GM21515 (cell line): ENCODE results near the gene TUBB.
"Not testable (repeated sequence)": the region's sequence is repeated elsewhere in the genome, so short reads cannot be mapped to it uniquely, and the experiment has no call there.

Experiments
- ATAC-seq: cut with Tn5 transposase; IDR thresholded peaks from one replicate; pipeline ENCODE4 v1.9.1; 2021; ENCODE audit not compliant: unreplicated experiment

The TUBB gene

DNA sequence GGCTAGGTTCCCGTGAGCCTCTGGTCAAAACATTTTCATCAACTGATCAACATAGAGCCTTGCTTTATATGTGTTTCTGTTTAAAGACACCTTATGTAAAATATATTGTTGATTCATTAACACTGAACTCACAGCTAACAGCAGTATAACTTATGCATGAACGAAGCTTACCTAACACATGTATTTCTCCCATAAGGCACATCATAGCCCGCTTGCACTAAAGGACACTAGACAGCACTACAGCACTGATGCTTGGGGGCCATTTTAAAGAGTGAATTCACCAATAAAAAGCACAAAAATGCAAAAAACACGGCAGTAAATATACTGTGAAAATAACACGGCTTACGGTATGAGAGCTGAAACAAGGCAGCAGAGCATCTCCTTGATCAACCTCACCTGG, 18.4 kb downstream of the TUBB start:
- no peak for ATAC-seq

DNA sequence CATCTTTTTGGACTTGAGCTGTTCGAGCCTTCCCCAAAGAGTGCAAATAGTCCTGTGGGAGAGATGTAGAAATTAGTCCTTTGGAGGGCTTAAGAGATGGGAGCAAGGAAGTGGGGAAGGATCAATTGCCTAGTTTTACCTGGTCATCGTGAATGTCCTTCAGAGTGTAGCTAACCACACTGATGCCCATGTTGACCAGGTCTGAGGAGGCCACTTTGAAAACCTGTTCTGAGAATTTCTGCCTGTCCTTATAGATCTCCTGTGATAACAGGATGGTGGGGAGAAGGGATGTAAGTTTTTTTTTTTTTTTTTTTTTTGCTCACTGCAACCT, 20.4 kb downstream of the TUBB start:
- ATAC-seq, result no peak

DNA sequence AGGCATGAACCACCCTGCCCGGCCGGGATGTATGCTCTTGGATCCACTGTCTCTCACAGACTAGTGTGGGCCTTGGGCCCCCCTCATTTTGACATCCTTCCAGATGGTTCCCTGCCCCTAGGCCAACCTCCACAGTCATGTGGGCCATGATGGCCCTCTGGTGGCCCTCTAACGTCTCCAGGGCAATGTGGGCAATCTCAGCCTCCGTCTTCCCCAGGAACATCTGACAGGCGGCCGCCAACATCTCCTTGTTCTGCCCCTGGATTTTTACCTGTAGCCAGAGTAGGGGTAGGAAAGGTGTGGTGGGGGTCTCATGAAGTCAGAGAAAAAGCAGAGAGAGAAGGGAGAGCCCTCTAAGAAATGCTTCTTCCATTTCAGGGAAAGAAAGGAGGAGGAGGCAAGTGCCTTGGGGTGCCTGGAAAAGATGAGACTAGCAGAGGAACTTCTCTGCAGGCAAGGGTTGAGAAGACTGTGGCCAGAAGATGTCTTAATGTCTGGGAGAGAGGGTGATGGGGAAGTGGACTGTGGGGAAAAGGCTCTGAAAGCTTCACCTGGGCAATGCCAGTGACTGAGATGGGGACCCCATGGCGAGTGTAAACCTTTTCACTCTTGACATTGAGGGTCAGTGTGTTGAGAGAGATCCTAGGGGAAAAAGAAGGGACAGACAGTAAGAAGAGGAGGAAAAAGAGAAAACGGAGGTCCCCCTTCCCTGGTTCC, 21.1 kb downstream of the TUBB start:
- no peak for ATAC-seq

DNA sequence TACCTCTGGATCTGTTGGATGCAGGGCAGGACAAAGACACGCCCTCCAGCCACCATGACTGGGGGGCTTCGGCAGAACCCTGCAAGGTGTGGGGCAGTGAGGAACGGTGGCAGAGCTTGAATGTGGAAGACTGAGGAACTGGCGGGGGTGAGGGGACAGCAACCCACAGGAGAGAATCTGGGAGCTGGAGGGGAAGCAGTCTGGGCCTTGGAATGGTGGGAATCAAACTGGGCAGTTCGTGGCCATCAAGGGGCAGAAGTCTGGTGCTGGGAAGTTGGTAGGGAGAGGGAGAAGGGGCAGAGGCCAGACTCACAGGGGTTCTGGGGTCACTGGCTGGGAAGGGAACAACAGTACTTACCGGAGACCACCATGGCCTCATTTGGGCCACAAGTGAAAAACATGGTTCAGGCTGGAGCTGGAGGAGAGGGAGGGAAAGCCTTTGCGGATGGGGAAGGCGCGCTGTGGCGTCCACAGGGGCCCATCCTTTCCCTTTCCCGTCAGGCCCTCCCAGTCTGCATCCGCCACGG, 21.7 kb downstream of the TUBB start:
- ATAC-seq, result no peak

DNA sequence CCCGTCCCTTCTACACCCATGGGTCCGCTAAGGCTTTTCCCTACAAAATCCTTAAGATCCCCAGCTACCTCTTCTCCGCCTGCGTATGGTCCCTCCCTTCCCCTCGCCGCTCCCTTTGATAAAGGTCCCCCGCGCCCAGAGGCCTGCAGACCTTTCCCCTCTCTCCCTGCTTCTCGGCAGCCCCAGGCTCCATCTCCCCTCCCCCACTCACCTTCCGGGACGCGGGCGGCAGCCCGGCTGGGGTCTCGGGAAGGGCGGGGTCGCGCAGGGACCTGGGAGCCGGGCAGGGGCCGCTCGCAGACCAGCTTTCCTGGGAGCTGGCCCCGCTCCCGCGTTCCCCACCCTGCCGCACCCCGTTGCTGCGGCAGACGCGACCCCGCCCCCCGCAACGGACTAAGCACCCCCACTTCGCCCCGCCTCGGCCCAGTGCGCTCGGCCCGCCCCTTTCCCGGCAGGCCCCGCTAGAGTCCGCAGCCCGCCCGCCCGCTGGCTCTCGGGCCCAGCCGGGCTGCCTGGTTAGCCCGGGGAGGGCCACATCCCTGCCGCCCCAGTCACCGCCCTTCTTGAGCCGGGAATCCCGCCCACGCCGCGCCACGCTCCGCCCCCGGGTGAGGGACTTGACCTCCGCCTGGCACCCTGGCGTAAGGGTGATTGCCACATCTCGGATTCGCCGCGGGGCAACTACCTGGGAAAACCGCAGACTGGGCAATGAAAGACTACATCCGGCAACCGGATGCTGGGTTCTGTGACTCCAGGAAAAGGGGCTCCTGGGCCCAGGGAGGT, 22.4 kb downstream of the TUBB start, which contains the start of gene FLOT1:
TSS of gene FLOT1 (minus strand) at position 372 of the 783 bp plus-strand sequence. CDS start 498 bp downstream, outside the sequence.
- peak; percentile 61 for ATAC-seq

DNA sequence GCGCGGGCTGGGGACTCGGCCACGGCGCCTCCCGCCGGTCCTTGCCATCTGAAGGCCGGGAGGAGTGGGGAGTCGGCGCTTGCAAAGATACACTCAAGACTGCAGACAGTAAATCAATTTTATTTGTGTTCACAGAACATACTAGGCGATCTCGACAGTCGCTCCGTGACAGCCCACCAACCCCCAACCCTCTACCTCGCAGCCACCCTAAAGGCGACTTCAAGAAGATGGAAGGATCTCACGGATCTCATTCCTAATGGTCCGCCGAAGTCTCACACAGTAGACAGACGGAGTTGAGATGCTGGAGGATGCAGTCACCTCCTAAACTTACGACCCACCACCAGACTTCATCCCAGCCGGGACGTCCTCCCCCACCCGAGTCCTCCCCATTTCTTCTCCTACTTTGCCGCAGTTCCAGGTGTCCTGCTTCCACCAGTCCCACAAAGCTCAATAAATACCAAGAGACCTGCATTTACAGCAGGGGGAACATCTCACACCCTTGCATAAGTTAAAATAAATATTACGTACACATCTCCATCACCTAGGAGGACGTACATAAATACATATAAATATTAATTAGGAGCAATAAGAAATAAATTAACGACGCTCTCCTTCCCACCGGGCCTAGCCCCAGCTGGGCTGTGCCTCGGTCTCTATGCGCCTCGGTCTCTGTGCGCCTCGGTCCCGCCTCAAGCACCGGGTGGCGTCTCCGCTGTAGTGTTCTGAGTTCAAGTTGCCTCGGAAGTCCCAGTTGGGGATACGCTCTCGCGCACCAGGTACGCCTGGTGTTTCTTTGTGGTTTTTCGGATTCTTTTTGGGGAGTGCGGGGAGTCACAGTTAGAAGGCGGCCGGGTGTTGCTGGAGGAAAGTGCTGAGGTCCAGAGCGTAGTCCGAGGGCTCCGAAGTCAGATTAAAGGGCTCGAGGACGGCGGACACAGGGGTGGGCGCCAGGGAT, 23.2 kb downstream of the TUBB start:
- ATAC-seq, result peak; percentile 15

DNA sequence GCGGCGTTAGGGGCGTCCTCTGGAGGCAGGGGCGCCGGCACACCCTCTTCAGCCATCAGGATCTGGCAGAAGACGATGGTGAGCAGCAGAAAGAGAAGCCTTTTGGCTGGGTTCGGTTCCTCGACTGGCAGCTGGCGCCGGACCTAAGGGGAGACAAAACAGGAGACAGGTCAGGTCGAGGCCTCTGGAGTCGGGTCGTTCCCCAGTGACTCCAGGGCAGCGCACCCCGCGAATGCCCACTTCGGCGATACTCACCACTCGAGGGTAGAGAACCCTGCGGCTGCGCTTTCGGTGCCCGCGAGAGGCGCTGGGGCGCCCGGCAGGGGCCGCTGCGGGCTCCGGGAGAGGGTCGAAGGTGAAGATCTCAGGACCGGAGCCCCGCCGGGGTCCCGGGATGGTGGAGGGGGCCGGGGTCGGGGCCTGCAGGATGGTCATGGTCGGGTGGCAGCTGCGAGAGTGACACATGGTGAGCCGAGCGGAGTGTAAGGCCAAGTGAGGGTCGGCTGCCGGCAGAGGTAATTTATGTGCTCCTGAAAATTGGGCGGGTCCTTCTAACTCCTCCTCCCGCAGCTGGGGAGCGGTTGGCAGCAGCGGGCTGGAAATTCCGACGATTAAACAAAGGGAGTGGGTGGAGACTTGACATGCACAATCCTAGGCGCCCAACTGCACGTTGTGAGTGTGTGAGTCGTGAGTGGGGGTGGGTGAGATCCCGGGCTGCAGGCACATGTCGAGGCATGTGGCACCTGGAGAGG, 24.1 kb downstream of the TUBB start, which contains the start of gene IER3:
TSS of gene IER3 (minus strand) at position 494 of the 752 bp plus-strand sequence. CDS start at position 465, 29 bp downstream.
- no peak for ATAC-seq

DNA sequence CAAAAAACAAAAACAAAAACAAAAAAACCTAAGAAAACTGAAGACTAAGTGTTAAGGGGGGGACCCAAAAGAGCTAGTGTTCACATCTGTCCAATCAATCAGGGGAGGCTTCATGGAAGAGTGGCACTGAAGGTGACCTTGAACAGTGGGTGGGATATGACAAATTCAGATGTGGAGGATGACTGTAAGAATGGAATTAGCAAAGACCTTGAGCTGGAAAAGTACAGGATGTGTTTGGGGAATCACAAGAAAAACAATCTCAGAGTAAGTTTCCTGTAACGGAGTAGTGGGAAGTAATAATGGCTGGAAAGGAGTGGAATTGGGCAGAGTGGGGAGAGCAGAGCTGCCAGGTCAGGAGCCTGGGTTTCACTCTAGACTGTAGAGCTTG, 27.1 kb downstream of the TUBB start:
- ATAC-seq, result no peak

DNA sequence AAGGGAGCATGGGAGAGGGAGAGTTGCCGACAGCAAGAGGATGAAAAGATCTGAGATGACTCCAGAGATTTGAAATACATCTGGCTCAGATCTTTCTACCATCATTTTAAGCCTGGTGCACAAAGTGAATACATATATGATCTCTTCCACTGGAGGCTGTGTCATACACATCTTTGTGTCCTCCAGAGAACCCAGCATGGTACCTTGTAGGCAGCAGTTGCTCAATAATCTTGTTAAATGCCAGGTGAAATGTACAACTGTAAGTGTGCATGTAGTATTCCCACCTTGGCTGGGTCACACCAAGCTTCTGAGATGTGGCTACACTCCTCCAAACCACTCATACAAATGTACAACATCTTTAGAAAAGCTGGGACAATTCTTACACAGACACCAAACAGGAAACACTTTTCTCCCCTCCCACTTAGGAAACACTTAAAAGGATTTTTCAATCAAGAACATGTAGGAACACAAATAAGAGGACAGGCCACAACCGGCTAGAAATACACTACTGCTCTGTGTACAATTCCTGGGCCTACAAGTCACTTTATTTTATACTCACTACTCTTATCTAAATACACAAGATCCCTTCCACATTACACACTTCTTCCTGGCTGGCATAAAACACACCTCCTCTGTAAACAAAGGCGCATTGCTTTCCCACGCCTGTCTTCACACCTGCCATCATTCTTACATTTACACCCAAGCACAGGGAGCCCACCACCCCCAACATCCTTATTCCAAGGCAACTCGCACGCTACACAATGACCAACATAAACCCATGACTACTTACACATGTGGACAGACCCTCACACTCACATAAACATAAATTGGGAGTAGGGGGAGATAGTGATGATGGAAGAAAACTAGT, 28.0 kb downstream of the TUBB start:
- ATAC-seq, result no peak

DNA sequence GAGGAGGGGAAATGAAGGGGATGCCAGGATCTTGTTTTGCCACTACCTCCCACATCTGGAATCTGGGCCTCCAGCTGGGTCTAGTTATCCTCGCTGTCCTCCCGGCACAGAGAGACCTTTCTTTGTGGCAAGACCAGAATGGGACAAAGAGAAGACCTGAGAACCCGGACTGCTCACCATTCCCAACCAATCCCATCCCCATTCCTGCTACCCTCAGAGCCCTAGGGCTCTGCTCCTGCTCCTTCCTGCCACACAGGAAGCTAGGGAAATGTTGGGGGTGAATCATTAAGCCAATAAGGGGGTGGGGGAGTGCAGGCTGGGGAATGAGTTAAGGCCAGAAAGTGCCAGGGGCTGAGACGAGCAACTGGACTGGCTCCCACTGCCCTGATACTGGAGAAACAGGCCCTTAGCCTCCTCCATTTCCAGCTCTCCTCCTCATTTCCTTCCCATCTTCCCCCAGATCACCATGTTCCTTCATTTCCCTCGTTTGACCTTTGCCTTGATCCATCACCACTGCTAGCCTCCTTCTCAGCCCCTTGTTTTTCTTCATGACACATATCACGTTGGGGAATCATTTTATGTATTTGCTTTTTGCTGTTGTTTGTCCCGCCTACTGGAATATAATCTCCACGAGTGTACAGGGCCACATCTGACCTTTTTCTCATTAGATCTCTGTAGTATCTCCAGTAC, 28.8 kb downstream of the TUBB start:
- no peak for ATAC-seq

DNA sequence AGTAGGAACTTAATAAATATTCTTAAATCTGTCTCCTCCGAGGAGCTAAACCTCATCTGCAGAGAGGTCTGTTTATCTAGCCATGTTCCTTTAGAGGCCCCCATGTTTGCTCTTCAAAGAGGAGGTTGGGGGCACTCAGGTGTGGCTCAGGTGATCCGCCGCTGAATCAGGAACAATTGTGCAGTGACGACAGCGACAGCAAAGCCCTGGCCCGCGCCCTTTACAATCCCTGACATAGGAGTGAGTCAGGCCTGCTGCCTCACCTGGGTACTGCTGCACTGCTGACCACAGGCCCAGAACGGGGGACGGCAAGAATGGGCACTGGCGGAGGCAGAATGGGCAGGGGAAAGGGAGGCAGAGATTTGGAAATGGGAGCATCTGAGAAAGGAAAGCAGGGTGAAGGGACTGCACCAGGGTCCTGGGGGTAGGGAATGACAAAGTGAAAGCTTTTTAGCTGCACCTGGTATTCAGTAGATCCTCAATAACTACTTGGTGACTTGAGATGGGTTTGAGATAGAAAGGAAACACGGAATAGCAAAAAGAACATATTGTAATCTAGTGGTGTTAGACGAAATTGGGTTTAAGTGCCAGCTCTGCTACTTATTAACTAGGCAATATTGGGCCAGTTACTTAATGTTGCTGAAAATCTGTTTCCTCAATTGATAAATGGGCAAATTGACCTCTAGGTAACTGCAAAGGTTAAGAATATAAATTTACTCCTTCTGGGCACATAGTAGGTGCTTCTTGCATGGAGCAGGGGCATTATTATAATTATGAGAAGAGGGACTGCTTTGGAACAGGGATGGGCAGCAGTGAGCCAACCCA, 29.6 kb downstream of the TUBB start:
- no peak for ATAC-seq

DNA sequence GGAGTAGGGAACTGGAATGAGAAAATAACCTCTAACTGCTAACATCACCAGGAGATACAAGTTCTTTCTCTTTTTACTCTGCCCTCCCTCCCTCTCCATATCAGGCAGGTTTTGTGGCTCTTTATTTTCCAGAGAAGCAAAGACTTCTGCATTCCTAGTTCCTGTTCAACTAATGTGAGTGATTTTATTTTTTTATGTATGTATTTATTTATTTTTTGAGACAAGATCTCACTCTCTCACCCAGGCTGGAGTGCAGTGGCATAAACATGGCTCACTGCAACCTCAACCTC, 30.2 kb downstream of the TUBB start:
- no peak for ATAC-seq

DNA sequence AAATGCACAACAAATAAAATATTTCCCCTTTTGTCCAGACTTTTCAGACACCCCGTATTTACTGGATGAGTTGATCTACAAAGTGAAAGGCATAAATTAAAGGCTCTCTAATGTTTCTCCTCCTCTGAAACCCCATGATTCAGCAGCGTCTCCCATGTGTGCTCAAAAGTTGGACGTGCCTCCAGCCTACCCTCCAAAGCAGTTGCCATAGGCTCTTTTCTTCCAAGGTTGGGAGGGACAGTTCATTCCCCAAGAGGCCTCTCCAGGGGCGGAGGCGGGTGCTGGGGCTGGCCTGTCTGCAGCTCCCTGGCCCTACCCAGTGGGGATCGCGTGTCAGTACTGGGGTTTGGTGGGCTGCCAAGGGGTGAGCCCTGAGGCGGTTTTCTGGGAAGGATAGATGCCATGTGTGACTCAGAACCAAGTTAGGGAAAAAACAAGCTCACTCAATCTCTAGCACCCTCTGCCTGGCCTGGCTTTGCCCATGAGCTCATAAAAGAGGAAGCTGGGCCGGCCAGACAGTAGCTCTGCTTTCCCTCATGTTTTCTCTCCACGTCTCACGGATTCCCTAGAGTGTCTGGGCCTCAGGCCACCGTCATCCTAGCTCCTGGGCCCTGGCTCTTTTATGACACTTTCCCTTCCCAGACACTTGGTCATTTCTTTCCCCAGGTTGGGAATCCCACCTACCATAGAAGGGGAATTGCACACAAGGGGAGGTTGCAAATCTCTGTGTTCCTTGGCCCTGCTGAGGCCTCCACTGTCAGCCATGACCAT, 32.2 kb downstream of the TUBB start:
- ATAC-seq, result no peak

DNA sequence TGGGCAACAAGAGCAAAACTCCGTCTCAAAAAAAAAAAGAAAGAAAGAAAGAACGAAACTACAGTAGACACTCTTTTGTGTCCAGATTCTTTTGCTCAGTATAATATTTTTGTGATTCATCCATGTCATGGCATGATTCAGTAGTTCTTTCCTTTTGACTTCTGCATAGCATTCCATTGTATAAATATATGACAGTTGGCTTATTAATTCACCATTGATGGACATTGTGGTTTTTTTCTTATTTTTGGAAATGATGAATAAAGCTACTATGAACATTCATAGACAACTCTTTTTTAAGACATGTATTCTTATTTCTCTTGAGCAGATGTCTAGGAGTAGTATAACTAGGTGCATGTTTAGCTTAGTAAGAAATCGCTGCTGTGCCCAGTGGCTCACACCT, 34.5 kb downstream of the TUBB start:
- ATAC-seq, result no peak

DNA sequence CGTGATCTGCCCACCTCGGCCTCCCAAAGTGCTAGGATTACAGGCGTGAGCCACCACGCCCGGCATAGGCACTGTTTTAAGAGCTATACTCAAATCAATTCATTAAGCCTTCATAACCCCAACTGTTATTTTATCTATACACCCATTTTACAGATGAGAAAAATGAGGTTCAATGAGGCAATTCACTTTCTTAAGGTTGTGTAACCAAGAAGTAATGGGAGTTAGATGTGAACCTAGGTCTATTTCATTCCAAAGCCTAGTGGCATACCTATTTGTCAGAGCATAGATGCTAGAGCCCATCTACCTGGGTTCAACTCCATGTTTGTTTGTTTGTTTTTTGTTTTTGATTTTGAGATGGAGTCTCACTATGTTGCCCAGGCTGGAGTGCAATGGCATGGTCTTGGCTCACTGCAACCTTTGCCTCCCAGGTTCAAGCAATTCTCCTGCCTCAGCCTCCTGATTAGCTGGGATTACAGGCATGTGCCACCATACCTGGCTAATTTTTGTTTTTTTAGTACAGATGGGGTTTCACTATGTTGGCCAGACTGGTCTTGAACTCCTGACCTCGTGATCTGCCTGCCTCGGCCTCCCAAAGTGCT, 36.4 kb downstream of the TUBB start:
- not testable (repeated sequence) for ATAC-seq

DNA sequence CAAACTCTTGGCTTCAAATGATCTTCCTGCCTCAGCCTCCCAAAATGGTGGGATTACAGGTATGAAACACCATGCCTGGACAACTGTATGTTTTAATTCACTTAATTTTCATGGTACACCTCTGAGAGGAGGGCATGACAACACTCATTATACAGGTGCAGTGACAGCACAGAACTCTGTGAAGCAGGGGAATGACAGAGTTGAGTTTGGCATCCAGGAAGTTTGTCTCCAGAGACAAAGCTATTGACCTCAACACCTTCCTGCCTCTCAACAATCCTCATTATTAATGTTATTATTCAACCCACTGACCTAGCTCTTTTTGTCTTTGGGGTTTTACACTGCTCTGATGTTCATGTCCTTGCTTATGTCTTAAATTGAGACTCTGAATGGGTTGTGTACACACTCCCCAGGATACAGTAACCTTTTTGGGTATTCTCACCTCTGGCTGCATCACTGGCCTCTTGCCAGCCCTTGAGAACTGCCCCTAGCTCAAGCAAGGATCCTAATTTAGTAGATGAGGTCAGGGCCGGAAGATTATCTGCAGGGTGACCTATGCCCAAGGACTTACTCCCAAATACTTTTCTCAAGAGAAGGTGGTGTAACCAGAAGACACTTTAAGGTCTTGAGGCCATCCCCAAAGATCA, 37.2 kb downstream of the TUBB start:
- no peak for ATAC-seq
